ENCODE data around the gene FRMD7. TPM values are rescaled to one million over a fixed set of nuclear protein-coding genes. Genes with fewer than 3 reads are reported as not detected.
"Not testable (repeated sequence)": the region's sequence is repeated elsewhere in the genome, so short reads cannot be mapped to it uniquely, and the experiment has no call there.

Gene FRMD7
- total RNA-seq, 2 experiments from 2014 or later = not detected

DNA sequence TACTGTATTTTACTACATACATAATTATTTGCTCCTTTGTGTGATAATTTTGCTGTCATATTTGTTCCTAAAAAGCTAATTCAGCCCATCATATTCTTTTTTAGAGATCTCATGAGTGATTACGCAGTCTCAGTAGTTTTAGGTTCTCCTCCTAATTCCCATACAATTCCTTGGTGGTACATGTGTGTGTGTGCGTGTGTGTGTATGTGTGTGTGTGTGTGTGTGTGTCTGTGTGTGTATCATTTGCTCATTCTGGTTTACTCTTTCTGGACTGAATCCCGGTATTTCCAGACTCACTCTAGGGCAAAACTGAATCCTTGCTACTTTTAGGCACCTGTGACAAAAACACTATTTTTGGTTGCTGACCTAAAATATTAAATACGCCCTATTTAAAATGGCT is 69.8 kb downstream of the FRMD7 start:
- Mint-ChIP-seq H3K27me3 (no peaks in the 10 kb centered on the region), H3K36me3 (no peaks in the 10 kb centered on the region), H3K4me1 (ENCODE audit: low read depth) (peaks cover 19% of the 10 kb centered on the region), H3K27ac (no peak overlapping the region), H3K4me3 (no peak overlapping the region), H3K9me3 (no peaks in the 10 kb centered on the region)
- intact Hi-C loops (cut with micrococcal nuclease) = no loop called here
- DNase-seq = no peak
- POLR2A ChIA-PET = no interaction called here
- CTCF ChIA-PET = interaction anchor here (1.1 kb wide), 1 partner anchor 216 kb away, joined by 3 read pairs; no protein-coding TSS in a partner anchor

DNA sequence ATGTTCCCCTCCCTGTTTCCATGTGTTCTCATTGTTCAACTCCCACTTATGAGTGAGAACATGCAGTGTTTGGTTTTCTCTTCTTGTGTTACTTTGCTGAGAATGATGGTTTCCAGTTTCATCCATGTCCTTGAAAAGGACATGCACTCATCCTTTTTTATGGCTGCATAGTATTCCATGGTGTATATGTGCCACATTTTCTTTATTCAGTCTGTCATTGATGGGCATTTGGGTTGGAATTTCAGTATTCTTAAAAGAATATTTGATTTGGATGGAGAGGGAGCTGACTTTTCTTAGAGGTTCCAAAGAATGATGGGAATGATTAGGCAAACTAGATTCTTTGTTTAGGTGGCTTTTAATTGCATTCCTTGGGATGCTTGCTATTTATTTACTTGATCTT is 76.0 kb downstream of the FRMD7 start:
- H3K27me3 Mint-ChIP-seq; POLR2A ChIA-PET; H3K4me3 Mint-ChIP-seq; H3K27ac Mint-ChIP-seq; H3K9me3 Mint-ChIP-seq; intact Hi-C loops (cut with micrococcal nuclease); DNase-seq; H3K36me3 Mint-ChIP-seq: not testable (repeated sequence)
- CTCF ChIA-PET = interaction anchor here (0.6 kb wide), 1 partner anchor 253 kb away, joined by 6 read pairs; no protein-coding TSS in a partner anchor
- H3K4me1 Mint-ChIP-seq (ENCODE audit: low read depth) = peaks cover 20% of the 10 kb centered on the region

DNA sequence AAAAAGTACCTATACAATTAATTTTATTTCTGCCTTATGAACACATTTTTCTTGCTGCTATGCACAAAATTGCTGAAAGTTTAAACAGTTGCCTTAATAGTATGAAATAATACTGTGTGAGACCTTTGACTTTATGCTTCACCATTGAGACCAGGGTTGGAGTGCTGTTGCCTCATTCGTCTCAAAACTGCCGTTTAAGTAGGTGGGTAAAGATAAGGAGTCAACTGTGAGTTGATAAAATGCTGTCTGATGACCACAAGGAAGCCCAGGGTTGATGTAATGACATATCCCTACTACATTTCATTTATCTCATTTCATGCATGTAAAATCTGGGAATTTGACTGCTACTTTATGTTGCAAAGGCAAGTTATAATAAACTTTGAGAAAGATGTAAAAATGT is 81.3 kb downstream of the FRMD7 start:
- H3K27me3 Mint-ChIP-seq = no peaks in the 10 kb centered on the region
- peaks cover 21% of the 10 kb centered on the region for H3K4me1 Mint-ChIP-seq (ENCODE audit: low read depth)
- H3K9me3 Mint-ChIP-seq = no peaks in the 10 kb centered on the region
- H3K36me3 Mint-ChIP-seq = no peaks in the 10 kb centered on the region
- DNase-seq = no peak
- ChIA-PET POLR2A (no interaction called here), CTCF (no interaction called here)
- no peak overlapping the region for H3K27ac Mint-ChIP-seq
- no peak overlapping the region for H3K4me3 Mint-ChIP-seq
- intact Hi-C loops (cut with micrococcal nuclease) = no loop called here

DNA sequence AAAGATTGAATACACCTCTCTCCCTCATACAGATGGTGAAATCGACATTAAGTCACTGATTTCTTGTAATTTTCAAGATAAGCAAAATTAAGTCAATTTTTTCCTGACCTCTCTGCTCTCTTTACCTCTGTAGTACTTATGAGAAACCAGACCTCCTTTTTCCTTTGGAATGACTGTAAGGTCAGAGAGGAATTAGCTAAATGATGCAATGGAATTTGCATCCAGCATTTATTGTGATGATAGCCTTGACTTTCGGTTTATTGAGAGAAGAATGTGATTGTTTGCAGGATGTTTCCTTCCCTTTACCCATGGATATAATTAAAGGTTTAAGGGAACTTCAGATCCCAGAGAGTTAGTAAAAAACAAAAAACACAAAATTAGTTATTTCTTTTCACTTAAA is 82.4 kb downstream of the FRMD7 start:
- no peaks in the 10 kb centered on the region for H3K27me3 Mint-ChIP-seq
- ChIA-PET CTCF (no interaction called here), POLR2A (no interaction called here)
- no peaks in the 10 kb centered on the region for H3K9me3 Mint-ChIP-seq
- no peak for DNase-seq
- peaks cover 31% of the 10 kb centered on the region for H3K4me1 Mint-ChIP-seq (ENCODE audit: low read depth)
- no peak overlapping the region for H3K4me3 Mint-ChIP-seq
- no peaks in the 10 kb centered on the region for H3K36me3 Mint-ChIP-seq
- H3K27ac Mint-ChIP-seq = no peak overlapping the region
- intact Hi-C loops (cut with micrococcal nuclease) = no loop called here

DNA sequence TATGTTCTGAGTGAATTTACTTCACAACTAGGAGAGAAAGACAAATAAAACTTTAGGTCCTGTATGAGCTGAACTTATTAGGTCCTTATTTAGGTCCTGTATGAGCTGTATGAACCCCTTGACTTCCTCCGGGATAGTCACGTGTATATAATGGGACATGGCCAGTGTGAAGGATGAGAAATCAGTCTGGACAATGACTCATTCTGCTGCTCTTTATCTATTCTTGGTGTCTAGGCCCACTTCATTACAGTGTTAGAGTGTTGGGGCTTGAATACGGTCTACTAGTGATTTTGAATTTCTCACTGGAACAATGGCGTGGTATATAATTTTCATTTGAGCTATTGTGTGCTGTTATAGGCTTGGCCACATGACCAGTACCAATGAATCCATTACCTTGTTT is 82.9 kb downstream of the FRMD7 start:
- Mint-ChIP-seq H3K27me3 (no peaks in the 10 kb centered on the region), H3K4me3 (no peak overlapping the region), H3K36me3 (no peaks in the 10 kb centered on the region), H3K27ac (no peak overlapping the region), H3K9me3 (no peaks in the 10 kb centered on the region), H3K4me1 (ENCODE audit: low read depth) (peaks cover 34% of the 10 kb centered on the region)
- CTCF ChIA-PET = no interaction called here
- intact Hi-C loops (cut with micrococcal nuclease) = no loop called here
- POLR2A ChIA-PET = no interaction called here
- no peak for DNase-seq

DNA sequence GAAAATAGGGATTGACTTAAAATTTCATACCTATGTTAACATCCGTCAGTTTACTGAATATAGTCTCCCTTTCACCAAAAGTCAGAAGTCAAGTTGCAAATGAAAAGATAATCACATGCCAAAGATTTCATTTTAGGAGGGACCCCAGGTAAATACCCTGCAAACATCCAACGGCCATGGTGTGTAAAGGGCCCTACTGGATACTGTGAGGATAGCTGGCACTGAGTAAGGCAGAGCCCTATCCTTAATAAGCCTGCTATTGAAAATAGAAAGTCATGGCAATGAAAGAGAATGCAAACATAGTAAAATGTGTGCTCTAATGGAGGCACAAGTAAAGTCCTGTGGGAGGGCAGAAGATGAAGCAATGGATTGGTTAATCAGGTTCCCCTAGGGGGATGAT is 83.8 kb downstream of the FRMD7 start:
- no peaks in the 10 kb centered on the region for H3K27me3 Mint-ChIP-seq
- H3K4me3 Mint-ChIP-seq = no peak overlapping the region
- POLR2A ChIA-PET = no interaction called here
- no peaks in the 10 kb centered on the region for H3K36me3 Mint-ChIP-seq
- CTCF ChIA-PET = no interaction called here
- H3K9me3 Mint-ChIP-seq = no peaks in the 10 kb centered on the region
- no peak for DNase-seq
- intact Hi-C loops (cut with micrococcal nuclease) = no loop called here
- peaks cover 32% of the 10 kb centered on the region for H3K4me1 Mint-ChIP-seq (ENCODE audit: low read depth)
- no peak overlapping the region for H3K27ac Mint-ChIP-seq

DNA sequence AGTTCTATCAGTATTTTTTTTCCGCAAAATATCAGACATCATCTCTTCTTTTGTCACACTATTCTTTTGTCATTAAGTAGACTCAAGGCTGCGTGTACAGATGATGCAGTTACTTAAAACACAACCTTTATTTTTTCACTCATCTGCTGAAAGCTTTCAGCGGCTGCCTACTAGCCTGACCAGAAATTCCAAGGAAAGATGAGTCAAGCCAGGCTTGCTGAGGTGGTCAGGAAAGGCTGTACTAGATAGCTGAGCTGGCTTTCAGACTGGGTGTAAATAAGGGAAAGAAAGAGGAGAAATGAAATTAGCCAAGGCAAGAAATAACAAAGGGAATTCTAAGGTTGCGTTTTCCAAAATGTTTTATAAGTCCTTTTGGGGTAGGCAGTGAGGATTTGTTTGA is 86.8 kb downstream of the FRMD7 start:
- intact Hi-C loops (cut with micrococcal nuclease) = no loop called here
- Mint-ChIP-seq H3K36me3 (no peaks in the 10 kb centered on the region), H3K27ac (no peak overlapping the region), H3K9me3 (no peaks in the 10 kb centered on the region), H3K27me3 (no peaks in the 10 kb centered on the region), H3K4me3 (no peak overlapping the region), H3K4me1 (ENCODE audit: low read depth) (peaks cover 42% of the 10 kb centered on the region)
- CTCF ChIA-PET = no interaction called here
- DNase-seq = no peak
- POLR2A ChIA-PET = no interaction called here

DNA sequence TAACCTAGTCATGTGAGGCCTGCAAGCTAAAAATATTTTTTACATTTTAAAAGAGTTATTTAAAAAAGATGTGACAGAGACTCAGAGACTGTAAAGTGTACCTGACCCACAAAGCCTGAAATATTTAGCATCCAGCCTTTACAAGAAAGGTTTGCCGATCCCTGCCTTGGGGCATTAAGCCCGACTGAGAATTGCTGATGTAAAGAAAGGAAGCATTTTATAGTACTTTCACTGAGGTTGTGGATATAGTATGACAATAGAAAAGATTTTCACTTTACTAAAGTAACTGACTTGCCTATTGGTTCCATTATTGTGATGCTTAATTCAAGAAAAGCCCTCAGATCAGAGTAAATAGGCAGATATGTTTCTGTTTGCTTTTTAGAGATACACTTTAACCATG is 87.8 kb downstream of the FRMD7 start:
- Mint-ChIP-seq H3K36me3 (no peaks in the 10 kb centered on the region), H3K27ac (no peak overlapping the region), H3K27me3 (no peaks in the 10 kb centered on the region), H3K9me3 (no peaks in the 10 kb centered on the region), H3K4me3 (no peak overlapping the region), H3K4me1 (ENCODE audit: low read depth) (peaks cover 46% of the 10 kb centered on the region)
- ChIA-PET CTCF (no interaction called here), POLR2A (no interaction called here)
- DNase-seq = no peak
- intact Hi-C loops (cut with micrococcal nuclease) = no loop called here

DNA sequence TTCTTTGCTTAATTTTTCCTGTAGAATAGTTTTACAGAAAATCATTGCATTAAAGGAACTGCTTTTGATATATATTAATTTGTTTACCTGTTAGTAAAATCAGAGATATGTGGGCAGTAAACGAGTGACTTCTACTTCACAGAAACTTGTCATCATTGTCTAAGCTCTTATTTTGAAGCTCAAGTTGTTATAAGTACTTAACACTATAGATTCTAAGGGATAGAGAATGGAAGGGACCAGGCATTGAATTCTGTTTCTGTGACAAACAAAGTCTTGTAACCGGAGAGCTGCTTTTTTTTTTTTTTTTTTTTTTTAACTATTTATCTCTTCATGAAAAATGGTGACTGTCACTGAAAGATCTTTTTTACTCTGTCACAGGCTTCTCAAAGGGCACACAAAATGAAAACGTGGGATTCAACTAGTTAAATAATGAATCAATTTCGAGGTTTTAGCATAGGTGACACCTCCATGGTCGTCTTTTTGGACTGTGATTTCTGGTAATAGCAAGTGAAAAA is 90.3 kb downstream of the FRMD7 start:
- intact Hi-C loops (cut with micrococcal nuclease) = no loop called here
- Mint-ChIP-seq H3K9me3 (no peaks in the 10 kb centered on the region), H3K4me3 (no peak overlapping the region), H3K4me1 (ENCODE audit: low read depth) (peaks cover 61% of the 10 kb centered on the region), H3K27me3 (no peaks in the 10 kb centered on the region), H3K36me3 (no peaks in the 10 kb centered on the region), H3K27ac (no peak overlapping the region)
- CTCF ChIA-PET = no interaction called here
- POLR2A ChIA-PET = no interaction called here
- DNase-seq = no peak

DNA sequence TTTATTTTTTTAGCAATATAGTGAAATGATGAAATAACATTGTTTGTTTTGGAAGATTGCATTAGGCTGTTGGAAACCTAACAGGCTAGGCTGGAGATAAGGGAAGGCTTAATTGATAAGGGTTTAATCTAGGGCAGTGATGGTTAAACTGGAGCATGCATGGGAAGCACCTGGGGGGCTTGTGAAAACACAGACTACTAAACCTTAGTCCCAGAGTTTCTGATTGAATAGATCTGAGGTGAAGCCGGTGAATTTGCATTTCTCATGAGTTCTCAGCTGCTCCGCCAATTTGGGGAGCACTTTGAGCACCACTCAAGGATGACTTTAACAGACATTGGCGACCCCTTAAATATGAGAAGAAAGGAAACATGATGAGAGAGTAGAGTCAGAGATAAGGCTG is 93.2 kb downstream of the FRMD7 start:
- H3K4me1 Mint-ChIP-seq (ENCODE audit: low read depth) = peaks cover 59% of the 10 kb centered on the region
- no peak for DNase-seq
- CTCF ChIA-PET = no interaction called here

DNA sequence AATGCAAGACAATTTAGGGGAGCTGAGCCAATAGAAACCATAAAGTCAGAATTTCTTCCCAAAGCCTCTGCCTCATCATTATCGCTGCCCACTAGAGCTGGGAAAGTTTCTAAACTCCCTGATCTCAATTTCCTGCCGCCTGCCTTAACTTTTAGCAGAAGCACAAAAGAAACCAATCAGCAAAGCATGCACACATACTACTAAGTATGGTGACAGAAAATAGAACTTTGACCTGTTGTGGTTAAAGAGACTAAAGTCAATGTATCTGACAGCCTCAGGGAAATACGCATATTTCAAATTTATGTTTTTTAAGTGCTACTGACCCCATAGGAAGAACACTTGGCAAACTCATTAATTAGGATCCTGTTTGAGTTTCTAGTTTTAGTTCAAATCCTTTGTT is 94.7 kb downstream of the FRMD7 start:
- Mint-ChIP-seq H3K4me1 (ENCODE audit: low read depth) (peaks cover 64% of the 10 kb centered on the region), H3K27ac (no peak overlapping the region), H3K4me3 (no peak overlapping the region), H3K36me3 (peaks cover 1% of the 10 kb centered on the region), H3K9me3 (no peaks in the 10 kb centered on the region), H3K27me3 (no peaks in the 10 kb centered on the region)
- ChIA-PET CTCF (interaction anchor here (1.5 kb wide), 1 partner anchor 742 kb away, joined by 3 read pairs; no protein-coding TSS in a partner anchor), POLR2A (interaction anchor here (0.8 kb wide), 1 partner anchor 11 kb away, joined by 3 read pairs; no protein-coding TSS in a partner anchor)
- intact Hi-C loops (cut with micrococcal nuclease) = no loop called here
- DNase-seq = no peak

More for the DNA sequence above, 93.2 kb downstream of the FRMD7 start:
- POLR2A ChIA-PET = no interaction called here
- intact Hi-C loops (cut with micrococcal nuclease) = no loop called here
- no peaks in the 10 kb centered on the region for H3K36me3 Mint-ChIP-seq
- H3K27ac Mint-ChIP-seq = no peak overlapping the region
- no peak overlapping the region for H3K4me3 Mint-ChIP-seq
- H3K27me3 Mint-ChIP-seq = no peaks in the 10 kb centered on the region
- H3K9me3 Mint-ChIP-seq = no peaks in the 10 kb centered on the region

DNA sequence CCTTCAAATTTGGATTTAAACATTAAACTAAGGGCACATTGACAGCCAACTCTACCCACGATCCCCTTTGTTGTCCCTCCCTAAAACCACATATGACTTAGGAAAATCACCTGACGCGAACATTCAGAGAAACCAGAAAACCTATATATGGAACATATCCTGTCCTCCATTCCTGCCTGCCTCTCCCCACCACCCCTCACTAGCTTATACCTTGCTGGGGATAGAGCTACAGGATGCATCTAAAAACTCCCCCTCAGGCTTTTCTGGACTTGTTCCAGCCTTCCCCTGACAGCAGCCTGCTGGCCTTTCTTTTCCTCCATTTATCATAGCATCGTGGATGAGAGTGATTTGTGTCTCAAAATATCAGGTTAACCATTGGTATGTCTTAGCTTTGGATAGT is 96.0 kb downstream of the FRMD7 start:
- POLR2A ChIA-PET = interaction anchor here (0.6 kb wide), 1 partner anchor 64 kb away, joined by 3 read pairs; no protein-coding TSS in a partner anchor
- no peaks in the 10 kb centered on the region for H3K27me3 Mint-ChIP-seq
- intact Hi-C loops (cut with micrococcal nuclease) = no loop called here

DNA sequence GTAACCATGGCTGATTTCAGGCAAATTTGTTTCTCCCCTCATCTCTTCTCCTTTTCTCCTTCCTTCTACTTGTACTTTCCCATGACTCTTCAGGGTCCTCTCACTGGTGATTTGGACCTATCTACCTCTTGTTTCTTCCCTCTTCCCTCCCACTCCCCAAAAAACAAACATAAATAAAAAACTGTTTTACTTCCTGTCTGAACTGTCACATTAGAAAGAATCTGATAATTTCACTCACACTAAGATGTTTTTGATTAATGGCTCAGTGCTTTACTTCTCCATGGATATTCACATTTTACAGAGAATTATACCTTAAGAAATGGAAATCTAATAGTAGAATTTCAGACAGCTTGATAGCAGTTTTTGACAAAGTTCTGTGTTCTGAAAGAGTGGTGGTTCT is 97.6 kb downstream of the FRMD7 start:
- no peaks in the 10 kb centered on the region for H3K9me3 Mint-ChIP-seq
- peaks cover 65% of the 10 kb centered on the region for H3K4me1 Mint-ChIP-seq (ENCODE audit: low read depth)
- H3K36me3 Mint-ChIP-seq = peaks cover 5% of the 10 kb centered on the region
- no peak overlapping the region for H3K4me3 Mint-ChIP-seq
- DNase-seq = no peak
- intact Hi-C loops (cut with micrococcal nuclease) = no loop called here
- CTCF ChIA-PET = no interaction called here
- POLR2A ChIA-PET = no interaction called here
- no peaks in the 10 kb centered on the region for H3K27me3 Mint-ChIP-seq
- no peak overlapping the region for H3K27ac Mint-ChIP-seq

More for the DNA sequence above, 96.0 kb downstream of the FRMD7 start:
- Mint-ChIP-seq H3K9me3 (no peaks in the 10 kb centered on the region), H3K4me3 (no peak overlapping the region), H3K27ac (no peak overlapping the region), H3K36me3 (peaks cover 5% of the 10 kb centered on the region), H3K4me1 (ENCODE audit: low read depth) (peaks cover 66% of the 10 kb centered on the region)
- CTCF ChIA-PET = interaction anchor here (1.5 kb wide), 1 partner anchor 744 kb away, joined by 3 read pairs; no protein-coding TSS in a partner anchor
- DNase-seq = no peak

Data from activated CD4-positive, alpha-beta memory T cell treated with anti-CD3 and anti-CD28 coated beads for 36 hours (primary cell).